ENCODE measurements around the gene KDM4C.
"Not testable (repeated sequence)": the region's sequence is repeated elsewhere in the genome, so short reads cannot be mapped to it uniquely, and the experiment has no call there.

Gene KDM4C

GRCh38 chr9:6764011-6764410 lies 6.2 kb downstream of the KDM4C start:
- no peak for DNase-seq (ENCODE audit: low spot score)

GRCh38 chr9:6764523-6764922 lies 6.8 kb downstream of the KDM4C start:
- no peak for DNase-seq (ENCODE audit: low spot score)

- no peak for DNase-seq (ENCODE audit: low spot score)
Observed at GRCh38 chr9:6764950-6765349, 7.2 kb downstream of the KDM4C start.

DNA sequence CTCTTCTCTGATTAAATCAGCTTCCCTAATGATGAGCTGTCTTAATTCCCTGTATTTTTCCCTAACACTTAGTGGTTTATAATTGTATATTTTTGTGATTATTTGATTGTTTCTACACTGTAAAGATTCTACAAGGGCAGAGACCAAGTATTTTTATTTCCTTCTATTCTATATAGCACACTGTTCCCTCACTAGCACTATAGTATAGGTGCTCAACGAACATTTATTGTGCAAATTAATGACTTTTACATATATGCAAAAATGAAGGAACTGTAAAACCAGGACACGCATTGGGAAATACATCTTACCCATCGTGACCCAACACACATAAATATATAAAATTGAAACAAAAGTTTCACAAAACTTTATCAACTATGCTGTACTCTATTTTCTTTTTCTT lies 7.6 kb downstream of the KDM4C start:
- DNase-seq (ENCODE audit: low spot score) = no peak

DNA sequence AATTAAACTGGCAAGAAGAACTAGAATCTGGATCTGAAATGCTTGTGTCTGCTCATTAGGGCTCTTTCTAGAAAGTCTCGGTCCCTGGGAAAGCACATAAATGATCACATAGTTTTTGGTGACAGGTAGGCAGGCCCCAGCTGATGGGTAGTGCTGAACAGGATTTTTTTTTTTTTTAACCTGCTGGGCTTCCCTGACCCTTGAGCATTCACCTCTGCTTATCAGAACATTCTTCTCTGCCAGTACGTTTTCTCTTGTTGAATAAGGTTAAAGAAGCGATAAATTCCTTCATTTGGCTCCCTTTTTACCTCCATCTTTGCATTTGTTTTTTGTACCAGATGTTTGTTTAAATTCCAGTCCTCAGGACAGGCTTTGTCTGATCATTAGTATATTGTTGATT lies 8.8 kb downstream of the KDM4C start:
- no peak for DNase-seq (ENCODE audit: low spot score)

GRCh38 chr9:6768587-6768986 lies 10.8 kb downstream of the KDM4C start:
- DNase-seq (ENCODE audit: low spot score) = not testable (repeated sequence)

- DNase-seq (ENCODE audit: low spot score) = no peak
Observed at GRCh38 chr9:6771722-6772121, 13.9 kb downstream of the KDM4C start.

DNA sequence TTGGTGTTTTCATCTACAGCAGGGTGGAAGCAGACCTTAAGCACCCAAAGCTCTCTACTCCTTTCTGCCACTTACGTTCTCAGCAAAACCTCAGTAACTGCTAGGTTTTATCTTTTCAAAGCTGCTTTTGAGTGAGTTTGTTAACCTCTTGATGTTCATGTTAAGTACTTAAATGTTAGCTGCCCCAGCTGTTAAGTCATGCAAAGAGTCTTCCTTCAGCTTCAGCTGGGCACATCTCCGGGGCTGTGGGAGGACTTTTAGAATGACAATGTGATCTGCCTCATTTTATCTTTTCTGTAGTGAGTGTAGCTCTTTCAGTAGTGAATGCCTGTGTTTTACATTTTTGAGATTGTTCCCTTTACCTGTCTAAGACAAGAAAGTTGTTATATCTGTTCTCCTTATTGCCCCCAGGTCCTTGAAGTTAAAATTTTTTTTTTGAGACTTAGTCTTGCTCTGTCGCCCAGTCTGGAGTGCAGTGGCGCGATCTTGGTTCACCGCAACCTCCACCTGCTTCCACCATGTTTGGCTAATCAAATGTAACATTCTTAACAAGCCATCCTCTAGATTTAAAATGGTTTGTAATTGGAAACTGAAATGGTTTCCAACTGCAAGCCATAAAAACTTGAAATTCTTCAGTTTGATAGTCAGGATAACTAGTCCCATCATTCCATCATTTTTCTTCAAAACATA lies 19.6 kb downstream of the KDM4C start:
- DNase-seq (ENCODE audit: low spot score) = no peak

DNA sequence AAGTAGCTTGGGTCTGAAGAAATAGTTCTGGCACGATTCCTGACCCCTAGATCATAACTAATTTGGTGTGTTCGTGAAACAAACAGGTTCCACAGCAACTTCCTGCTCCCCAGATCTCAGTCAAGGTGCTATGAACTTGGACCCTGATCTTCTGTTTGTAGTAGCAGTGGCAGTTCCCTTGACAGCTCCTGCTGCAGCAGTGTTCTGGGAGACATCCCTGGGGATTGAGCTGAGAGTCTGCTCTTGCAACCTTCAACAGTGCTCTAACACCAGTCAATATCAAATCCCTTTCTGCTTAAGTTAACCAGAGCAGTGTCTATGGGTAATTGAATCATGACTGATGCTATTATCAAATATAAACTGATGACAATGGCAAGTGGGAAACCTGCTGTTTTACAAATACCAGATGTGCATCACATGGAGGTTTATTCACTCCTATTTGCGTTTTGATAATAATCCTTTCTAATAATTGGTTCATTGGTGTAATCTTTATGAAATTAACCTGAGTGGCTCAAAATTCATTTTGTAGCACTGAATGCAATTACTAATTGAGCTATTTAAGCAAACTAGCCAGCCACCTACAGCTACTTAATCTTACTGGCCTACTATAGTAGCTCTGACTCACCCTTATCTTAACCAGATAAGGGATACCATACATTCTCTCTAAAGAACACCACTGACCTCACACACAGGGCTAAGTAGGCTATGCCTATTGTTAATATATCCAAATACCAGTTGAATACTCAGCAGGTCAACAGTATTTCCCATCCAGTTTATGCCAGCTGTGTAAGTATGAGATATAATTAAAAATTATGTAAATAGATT lies 21.9 kb downstream of the KDM4C start:
- no peak for DNase-seq (ENCODE audit: low spot score)

- DNase-seq (ENCODE audit: low spot score) = no peak
Observed at GRCh38 chr9:6780690-6781089, 22.9 kb downstream of the KDM4C start.

DNA sequence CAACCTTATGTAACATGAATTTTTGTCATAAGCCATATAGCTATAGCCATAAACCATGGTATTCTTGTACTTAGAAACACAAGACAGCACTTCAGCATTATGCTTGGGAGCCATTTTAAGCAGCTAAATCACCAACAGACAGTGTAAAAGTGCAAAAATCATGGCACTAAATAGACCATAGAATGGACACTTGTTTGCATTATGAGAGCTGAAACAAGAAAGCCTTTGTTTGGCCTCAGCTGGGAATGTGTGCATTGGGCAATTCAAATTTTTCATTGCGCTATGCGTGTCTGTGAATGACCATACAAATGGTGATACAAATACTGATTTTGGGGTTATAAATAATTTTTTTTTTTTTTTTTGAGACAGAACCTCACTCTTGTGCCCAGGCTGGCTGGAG lies 23.7 kb downstream of the KDM4C start:
- DNase-seq (ENCODE audit: low spot score) = no peak

GRCh38 chr9:6782345-6782744 lies 24.6 kb downstream of the KDM4C start:
- no peak for DNase-seq (ENCODE audit: low spot score)

GRCh38 chr9:6782981-6783380 lies 25.2 kb downstream of the KDM4C start:
- DNase-seq (ENCODE audit: low spot score) = no peak

DNA sequence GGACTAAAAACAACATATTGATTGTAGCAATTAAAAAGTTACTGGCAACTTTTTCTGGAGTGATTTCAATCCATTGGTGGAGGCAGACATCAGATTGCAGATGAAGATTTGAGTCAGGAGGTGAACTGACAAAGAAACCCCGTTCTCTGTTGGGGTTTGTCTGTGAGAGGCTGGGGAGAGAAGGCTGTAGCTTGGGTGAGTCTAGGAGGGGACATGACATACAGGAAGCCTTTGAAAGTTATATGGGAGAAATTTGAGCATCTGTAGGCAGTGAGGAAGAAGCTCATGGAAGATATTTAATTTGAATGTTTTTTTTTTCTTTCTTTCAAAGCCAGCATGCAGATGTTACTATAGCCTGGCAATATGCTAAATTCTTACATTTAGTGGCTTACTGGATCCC lies 26.0 kb downstream of the KDM4C start:
- DNase-seq (ENCODE audit: low spot score) = no peak

GRCh38 chr9:6785682-6786081 lies 27.9 kb downstream of the KDM4C start:
- DNase-seq (ENCODE audit: low spot score) = no peak

DNA sequence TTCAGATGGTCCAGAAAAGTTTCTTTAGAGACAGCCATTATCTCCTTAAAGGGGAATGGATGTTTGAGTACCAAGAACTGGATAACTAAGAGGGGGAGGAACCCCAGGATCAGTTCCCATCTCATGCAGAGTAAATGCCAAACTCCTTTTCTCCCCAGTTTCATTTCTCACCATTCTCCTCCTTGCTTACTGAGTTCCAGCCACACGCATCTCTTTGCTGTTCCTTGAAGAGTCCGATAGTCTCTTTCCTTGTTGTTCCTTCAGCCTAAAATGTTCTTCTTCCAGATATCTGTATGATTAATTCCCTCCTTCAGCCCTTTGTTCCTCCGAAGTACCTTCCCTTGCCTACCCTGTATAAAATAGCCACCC lies 30.0 kb downstream of the KDM4C start:
- no peak for DNase-seq (ENCODE audit: low spot score)

DNA sequence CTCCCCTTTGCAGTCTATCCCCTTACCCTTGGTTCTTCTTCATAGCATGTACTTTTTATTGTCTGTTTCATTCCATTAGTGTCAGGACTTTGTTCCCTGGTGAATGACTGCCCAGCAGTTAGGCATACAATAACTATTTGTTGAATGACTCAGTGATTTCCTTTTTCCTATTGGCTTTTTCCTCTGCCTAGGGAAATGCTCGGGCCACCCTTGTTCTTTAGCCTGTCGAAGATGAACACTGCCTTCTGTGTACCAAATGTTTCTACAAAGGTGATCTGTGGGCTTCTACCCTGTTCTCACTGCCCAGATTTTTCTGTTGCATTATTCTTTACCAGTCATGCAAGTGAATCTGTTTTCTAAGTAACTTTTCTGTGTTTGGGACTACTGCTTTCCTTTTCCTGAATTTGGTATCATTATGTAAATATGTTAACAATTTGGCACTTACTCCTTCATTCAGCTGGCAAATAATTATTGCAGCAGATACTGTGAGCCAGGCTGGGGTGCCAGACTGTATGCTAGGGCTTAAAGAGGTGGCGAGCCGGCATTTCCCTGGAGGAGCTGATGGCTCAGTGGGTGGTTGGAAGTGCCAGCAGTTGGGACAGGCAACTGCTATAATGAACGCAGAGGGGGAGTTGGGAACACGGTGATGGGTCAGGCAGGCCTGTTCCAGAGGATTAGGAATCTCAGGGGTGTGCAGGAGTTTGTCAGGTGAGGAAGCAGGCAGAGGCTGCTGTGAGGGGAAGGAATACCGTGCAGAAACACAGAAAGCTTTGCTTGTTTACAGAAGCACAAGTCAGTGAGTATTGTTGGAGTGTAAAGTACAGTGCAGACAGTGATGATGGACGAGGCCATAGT lies 30.6 kb downstream of the KDM4C start:
- DNase-seq (ENCODE audit: low spot score) = peak; percentile 26

DNA sequence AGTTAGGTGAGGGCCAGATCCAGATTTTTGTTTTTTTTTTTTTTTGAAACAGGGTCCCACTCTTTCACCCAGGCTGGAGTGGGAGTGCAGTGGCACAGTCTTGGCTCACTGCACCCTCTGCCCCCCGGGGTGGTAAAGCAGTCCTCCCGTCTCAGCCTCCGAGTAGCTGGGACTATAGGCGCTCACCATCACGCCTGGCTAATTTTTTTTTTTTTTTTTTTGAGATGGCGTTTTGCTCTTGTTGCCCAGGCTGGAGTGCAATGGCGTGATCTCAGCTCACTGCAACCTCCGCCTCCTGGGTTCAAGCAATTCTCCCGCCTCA lies 31.2 kb downstream of the KDM4C start:
- DNase-seq (ENCODE audit: low spot score) = not testable (repeated sequence)

DNA sequence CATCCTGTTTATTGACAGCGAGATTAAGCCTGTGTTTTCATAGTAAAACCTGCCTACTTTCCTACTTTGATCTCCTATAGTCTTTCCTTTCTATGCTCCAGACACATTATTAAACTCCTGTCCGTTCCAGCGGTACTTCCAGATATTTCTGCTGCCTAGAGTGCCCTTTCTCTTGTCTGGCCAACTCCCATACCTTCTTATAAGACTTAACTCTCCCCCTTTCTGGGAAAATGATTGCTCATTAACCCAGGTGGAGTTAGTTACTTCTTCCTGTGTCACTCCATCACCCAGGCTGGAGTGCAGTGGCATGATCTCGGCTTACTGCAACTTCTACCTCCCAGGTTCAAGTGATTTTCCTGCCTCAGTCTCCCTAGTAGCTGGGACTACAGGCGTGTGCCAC lies 33.1 kb downstream of the KDM4C start:
- DNase-seq (ENCODE audit: low spot score) = no peak

GRCh38 chr9:6793203-6793602 lies 35.4 kb downstream of the KDM4C start:
- DNase-seq (ENCODE audit: low spot score) = no peak

DNA sequence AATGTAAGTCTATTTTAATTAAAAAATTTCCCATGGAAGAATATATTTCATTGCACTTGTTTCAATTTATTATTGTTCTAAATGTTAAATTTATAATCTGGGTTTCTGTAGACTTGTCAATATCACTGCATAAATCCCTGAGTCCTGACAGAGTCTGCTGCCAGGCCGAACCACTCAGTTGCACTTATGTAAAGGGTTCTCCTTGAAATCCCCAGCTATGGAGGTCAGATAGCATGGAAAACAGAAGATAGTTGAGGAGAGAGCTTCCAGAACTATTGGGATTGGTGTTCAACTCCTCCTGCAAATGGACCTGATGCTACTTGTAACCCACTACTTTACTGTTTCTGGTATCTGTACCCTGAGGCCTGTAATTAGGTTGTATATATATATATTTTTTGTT lies 37.2 kb downstream of the KDM4C start:
- DNase-seq (ENCODE audit: low spot score) = no peak

DNA sequence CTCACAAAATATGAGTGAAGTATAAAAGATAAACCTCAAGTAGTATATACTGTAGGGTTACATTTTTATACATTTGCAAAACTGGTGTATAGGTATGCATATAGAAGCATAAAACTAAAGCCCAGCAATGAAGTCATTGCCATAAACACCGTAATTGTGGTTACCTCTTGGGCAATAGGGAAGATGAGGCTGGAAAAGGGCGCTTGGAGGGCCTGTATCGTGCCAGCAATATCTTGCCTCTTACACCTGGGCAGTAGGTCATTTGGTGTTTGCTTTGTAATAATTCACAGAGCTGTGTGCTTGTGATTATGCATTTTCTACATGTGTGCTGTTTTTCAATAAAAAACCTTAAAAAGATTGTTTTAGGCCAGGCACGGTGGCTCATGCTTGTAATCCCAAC lies 45.2 kb downstream of the KDM4C start:
- no peak for DNase-seq (ENCODE audit: low spot score)

- DNase-seq (ENCODE audit: low spot score) = no peak
Observed at GRCh38 chr9:6805532-6805931, 47.8 kb downstream of the KDM4C start.

Measured in HuH-7.5 (cell line).